Natural killer cell treated with Interleukin-12 subunit alpha and Interleukin-12 subunit beta and Interleukin-15 and Interleukin-18, amount 100 ng/mL, for 72 hours (primary cell): ENCODE measurements around the gene CA6. TPM values are rescaled to one million over a fixed set of nuclear protein-coding genes. Genes with fewer than 3 reads are reported as not detected.

Experiments
- ATAC-seq, 2 donors: fragments of 150-1000 bp; cut with Tn5 transposase in 1 of 2; sonication (Bioruptor Pico), chemical (Tn5 transposase) in 1 of 2; 2 replicates each; pipeline ENCODE4 v1.10.0; 2021
- DNase-seq: peaks from one replicate; pipeline ENCODE4 v3.0.0; 2022; ENCODE audit warnings: low spot score
- H3K27ac Mint-ChIP-seq, 2 donors: 1 replicate in 1 of 2; 2 replicates in 1 of 2; pipeline ENCODE4 v1.8.0; 2022; ENCODE audit warnings: mixed read lengths in 2 of 2, mild to moderate bottlenecking in 1 of 2, moderate library complexity in 1 of 2
- H3K27me3 Mint-ChIP-seq, 2 donors: 1 replicate in 1 of 2; 2 replicates in 1 of 2; pipeline ENCODE4 v1.8.0; 2022; ENCODE audit warnings: mixed read lengths in 2 of 2
- H3K36me3 Mint-ChIP-seq: one replicate; pipeline ENCODE4 v1.8.0; 2022; ENCODE audit warnings: mixed read lengths
- H3K4me1 Mint-ChIP-seq, 2 donors: 1 replicate in 1 of 2; 2 replicates in 1 of 2; pipeline ENCODE4 v1.8.0; 2022; ENCODE audit warnings: low read depth in 2 of 2, mixed read lengths in 2 of 2, mild to moderate bottlenecking in 1 of 2
- H3K4me3 Mint-ChIP-seq: one replicate; pipeline ENCODE4 v1.8.0; 2022; ENCODE audit warnings: mixed read lengths
- H3K9me3 Mint-ChIP-seq: 2 replicates; pipeline ENCODE4 v1.8.0; 2022; ENCODE audit warnings: mixed read lengths
- total RNA-seq, 2 donors: library from RNA; stranded (reverse); gene quantifications; one replicate each; pipeline ENCODE4 v1.2.3, GENCODE V29; 2022

CA6 gene
- total RNA-seq, 2 donors from 2014 or later: not detected

DNA sequence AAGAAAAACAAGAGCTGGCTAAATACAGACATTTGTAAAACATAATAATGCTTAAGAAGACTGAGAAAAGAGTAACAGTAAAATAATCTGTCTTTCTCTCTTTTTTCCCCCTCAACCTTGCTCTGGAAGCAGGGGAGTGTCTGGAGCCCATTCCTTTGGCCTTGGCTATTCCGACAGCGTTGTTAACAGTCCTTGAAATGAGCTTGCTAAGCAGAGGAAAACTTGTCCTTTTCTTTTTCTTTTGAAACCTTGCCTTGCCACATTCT is 6.7 kb upstream of the CA6 start:
- no peaks in the 10 kb centered on the region for H3K36me3 Mint-ChIP-seq
- H3K9me3 Mint-ChIP-seq: no peaks in the 10 kb centered on the region
- H3K4me1 Mint-ChIP-seq: peaks cover 27 to 29% of the 10 kb centered on the region in 2 donors
- peaks cover 6 to 8% of the 10 kb centered on the region in 2 donors for H3K27me3 Mint-ChIP-seq
- peak overlapping the region; percentile 44 to 79 for H3K27ac Mint-ChIP-seq
- ATAC-seq (no peak), DNase-seq (no peak)
- peak overlapping the region; percentile 37 for H3K4me3 Mint-ChIP-seq

DNA sequence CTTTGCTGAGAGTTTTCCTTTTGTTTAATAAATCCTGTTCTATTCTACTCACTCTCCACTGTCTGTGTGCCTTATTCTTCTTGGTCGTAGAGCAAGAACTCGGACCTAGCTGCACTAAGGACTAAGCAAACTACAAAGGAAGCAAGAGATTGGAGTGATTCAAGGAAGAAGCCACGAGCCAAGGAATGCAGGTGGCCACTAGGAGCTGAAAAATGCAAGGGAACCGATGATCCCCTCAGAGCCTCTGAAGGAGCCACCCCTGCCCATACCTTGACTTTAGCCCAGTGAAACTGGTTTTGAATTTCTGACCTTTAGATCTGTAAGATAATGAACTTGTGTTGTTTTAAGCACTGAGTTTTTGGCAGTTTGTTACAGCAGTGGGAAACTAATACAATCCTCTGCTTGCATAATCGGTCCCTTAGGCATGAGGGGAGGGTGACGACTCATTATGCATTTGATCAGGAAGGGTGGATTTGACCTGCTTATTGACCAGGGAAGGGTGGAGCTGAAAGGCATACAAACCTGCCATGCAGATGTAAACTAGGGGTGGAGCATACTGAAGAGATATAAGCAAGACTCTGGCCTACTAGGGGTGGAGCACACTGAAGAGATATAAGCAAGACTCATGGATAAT is 6.2 kb upstream of the CA6 start:
- Mint-ChIP-seq H3K27me3 (peaks cover 6 to 8% of the 10 kb centered on the region in 2 donors), H3K27ac (peak overlapping the region; percentile 44 to 79), H3K4me1 (peaks cover 27 to 29% of the 10 kb centered on the region in 2 donors), H3K36me3 (no peaks in the 10 kb centered on the region), H3K9me3 (no peaks in the 10 kb centered on the region), H3K4me3 (peak overlapping the region; percentile 12)
- ATAC-seq (peak; percentile 62 to 76), DNase-seq (no peak)

- H3K27me3 Mint-ChIP-seq: peaks cover 6 to 8% of the 10 kb centered on the region in 2 donors
- ATAC-seq (no peak), DNase-seq (no peak)
- no peak overlapping the region for H3K4me3 Mint-ChIP-seq
- H3K9me3 Mint-ChIP-seq: no peaks in the 10 kb centered on the region
- H3K4me1 Mint-ChIP-seq: peaks cover 27 to 37% of the 10 kb centered on the region in 2 donors
- H3K36me3 Mint-ChIP-seq: no peaks in the 10 kb centered on the region
- peak overlapping the region in 1 of 2 donors; percentile 45 for H3K27ac Mint-ChIP-seq
Observed at GRCh38 chr1:8941906-8942305, 3.8 kb upstream of the CA6 start.

DNA sequence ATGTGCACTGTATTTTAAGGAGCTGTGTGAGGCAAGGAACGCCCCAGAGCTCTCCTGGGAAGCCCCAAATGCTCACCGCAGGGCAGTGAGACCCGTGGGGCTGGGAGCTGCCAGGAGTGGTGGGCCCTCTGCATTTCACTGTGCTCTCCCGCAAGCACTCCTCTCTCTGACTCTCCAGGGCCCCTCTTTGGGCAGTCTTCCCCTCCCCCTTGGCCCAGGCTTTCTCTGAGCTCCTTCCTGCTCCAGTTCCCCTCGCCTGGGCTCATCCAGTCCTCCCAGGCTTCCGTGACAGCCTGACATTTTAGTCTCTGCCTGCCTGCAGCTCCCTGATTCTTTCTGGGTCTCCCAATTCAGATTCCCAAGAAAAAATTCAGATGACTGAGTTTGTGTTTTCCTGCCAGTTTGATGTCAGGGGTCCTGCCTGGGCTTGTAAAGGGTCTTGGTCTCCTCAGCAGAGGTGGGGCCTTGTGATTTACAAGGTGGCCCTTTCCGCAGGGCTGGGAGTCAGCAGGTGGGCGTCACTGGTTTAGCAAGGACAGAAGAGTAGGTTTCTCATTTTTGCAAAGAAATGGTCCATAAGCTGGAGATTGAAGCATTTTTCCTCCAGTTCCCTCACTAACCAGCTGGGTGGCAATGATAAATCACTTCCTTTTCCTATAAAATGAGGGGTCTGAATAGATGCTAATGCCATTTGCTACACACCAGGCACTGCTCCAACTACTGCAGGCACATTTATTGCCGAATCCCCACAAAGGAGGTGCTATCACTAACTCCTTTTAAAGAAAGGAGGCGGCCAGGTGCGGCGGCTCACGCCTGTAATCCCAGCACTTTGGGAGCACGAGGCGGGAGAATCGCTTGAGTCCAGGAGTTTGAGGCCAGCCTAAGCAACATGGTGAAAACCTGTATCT is 1.9 kb upstream of the CA6 start:
- no peak overlapping the region for H3K4me3 Mint-ChIP-seq
- H3K36me3 Mint-ChIP-seq: no peaks in the 10 kb centered on the region
- H3K27ac Mint-ChIP-seq: peak overlapping the region in 1 of 2 donors; percentile 45
- ATAC-seq: no peak
- H3K27me3 Mint-ChIP-seq: peaks cover 5 to 6% of the 10 kb centered on the region in 2 donors
- no peak for DNase-seq
- peaks cover 16 to 37% of the 10 kb centered on the region in 2 donors for H3K4me1 Mint-ChIP-seq
- H3K9me3 Mint-ChIP-seq: no peaks in the 10 kb centered on the region

GRCh38 chr1:8947127-8947691 is 1.5 kb downstream of the CA6 start:
- Mint-ChIP-seq H3K36me3 (no peaks in the 10 kb centered on the region), H3K9me3 (no peaks in the 10 kb centered on the region), H3K27me3 (no peaks in the 10 kb centered on the region), H3K27ac (peak overlapping the region; percentile 80 to 89), H3K4me1 (peaks cover 0 to 29% of the 10 kb centered on the region in 2 donors), H3K4me3 (peak overlapping the region; percentile 30)
- no peak for DNase-seq
- ATAC-seq: no peak

GRCh38 chr1:8950309-8950708 is 4.6 kb downstream of the CA6 start:
- ATAC-seq: peak; percentile 41 to 43

DNA sequence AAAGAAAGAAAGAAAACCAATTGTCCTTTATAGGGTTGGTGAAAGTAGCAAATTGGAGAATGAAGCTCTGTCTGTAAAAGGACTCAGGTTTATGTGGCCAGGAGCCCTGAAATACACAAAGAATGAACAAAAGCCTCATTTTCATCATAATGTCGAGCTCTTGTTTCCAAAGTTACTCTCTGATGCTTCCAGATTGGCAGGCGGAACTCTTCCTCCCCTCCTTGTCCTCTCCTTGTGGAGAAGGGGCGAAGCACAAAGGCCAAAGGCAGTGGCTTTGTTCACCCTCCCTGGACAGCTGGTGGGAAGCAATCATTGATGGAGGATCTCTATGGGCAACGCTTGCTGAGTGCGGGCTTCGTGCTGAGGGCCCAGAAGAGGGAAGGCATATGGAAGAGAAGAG is 5.6 kb downstream of the CA6 start:
- H3K9me3 Mint-ChIP-seq: no peaks in the 10 kb centered on the region
- ATAC-seq (no peak), DNase-seq (no peak)
- H3K27me3 Mint-ChIP-seq: no peaks in the 10 kb centered on the region
- H3K4me1 Mint-ChIP-seq: peaks cover 0 to 20% of the 10 kb centered on the region in 2 donors
- no peak overlapping the region for H3K4me3 Mint-ChIP-seq
- H3K36me3 Mint-ChIP-seq: no peaks in the 10 kb centered on the region
- H3K27ac Mint-ChIP-seq: no peak overlapping the region

More at GRCh38 chr1:8950309-8950708, 4.6 kb downstream of the CA6 start:
- no peaks in the 10 kb centered on the region for H3K9me3 Mint-ChIP-seq
- H3K27ac Mint-ChIP-seq: peak overlapping the region in 1 of 2 donors; percentile 73
- H3K4me3 Mint-ChIP-seq: no peak overlapping the region
- H3K36me3 Mint-ChIP-seq: no peaks in the 10 kb centered on the region
- H3K4me1 Mint-ChIP-seq: peaks cover 0 to 24% of the 10 kb centered on the region in 2 donors
- H3K27me3 Mint-ChIP-seq: no peaks in the 10 kb centered on the region
- DNase-seq: no peak

DNA sequence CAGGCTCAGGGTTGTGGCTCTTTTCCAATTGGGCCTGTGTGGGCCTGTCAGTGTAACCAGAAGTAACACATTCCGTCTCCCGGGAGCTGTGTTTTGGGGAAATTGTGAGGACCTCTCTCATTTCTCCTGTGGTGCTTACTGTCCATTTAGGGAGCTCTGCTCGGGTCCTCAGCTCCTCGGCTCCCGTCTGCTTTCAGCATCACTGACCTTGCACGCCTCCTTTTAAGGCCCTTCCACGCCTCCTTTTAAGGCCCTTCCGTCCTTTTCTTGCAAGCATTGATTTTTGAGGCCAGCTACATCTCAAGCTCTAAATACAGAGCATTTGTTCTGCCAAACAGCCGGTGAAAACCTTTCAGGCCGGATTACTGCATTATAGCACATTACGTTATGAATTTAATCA is 9.7 kb downstream of the CA6 start:
- no peaks in the 10 kb centered on the region for H3K36me3 Mint-ChIP-seq
- ATAC-seq (no peak), DNase-seq (no peak)
- H3K27me3 Mint-ChIP-seq: peaks cover 2 to 11% of the 10 kb centered on the region in 2 donors
- no peak overlapping the region for H3K4me3 Mint-ChIP-seq
- no peak overlapping the region for H3K27ac Mint-ChIP-seq
- peaks cover 0 to 4% of the 10 kb centered on the region in 2 donors for H3K4me1 Mint-ChIP-seq
- no peaks in the 10 kb centered on the region for H3K9me3 Mint-ChIP-seq

- DNase-seq: no peak
- H3K36me3 Mint-ChIP-seq: no peaks in the 10 kb centered on the region
- H3K4me1 Mint-ChIP-seq: no peaks in the 10 kb centered on the region
- H3K4me3 Mint-ChIP-seq: no peak overlapping the region
- ATAC-seq: peak; percentile 15 to 33
- no peak overlapping the region for H3K27ac Mint-ChIP-seq
- peaks cover 4 to 14% of the 10 kb centered on the region in 2 donors for H3K27me3 Mint-ChIP-seq
- no peaks in the 10 kb centered on the region for H3K9me3 Mint-ChIP-seq
Observed at GRCh38 chr1:8956461-8957349, 11.0 kb downstream of the CA6 start.

- Mint-ChIP-seq H3K4me3 (no peak overlapping the region), H3K36me3 (no peaks in the 10 kb centered on the region)
Observed at GRCh38 chr1:8962812-8963530, 17.3 kb downstream of the CA6 start.

DNA sequence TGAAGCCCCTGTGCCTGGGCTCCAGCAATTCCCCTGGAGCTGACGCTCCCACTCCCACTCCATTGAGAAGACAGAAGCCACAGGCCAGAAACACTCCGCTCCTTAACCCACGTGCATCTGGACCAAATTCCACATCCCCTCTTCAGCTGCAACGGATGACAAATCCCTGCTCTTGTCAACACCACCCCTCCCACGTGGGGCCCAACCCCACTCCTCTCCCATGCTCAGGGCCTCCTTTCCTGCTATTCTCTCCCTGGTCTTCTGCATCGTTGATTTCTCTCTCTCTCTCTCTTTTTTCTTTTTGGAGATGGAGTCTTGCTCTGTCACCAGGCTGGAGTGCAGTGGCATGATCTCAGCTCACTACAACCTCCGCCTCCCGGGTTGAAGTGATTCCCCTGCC is 18.3 kb downstream of the CA6 start:
- H3K27me3 Mint-ChIP-seq: peaks cover 9 to 16% of the 10 kb centered on the region in 2 donors
- no peak overlapping the region for H3K4me3 Mint-ChIP-seq
- ATAC-seq (no peak), DNase-seq (no peak)
- peak overlapping the region in 1 of 2 donors; percentile 34 for H3K27ac Mint-ChIP-seq
- H3K36me3 Mint-ChIP-seq: no peaks in the 10 kb centered on the region
- H3K9me3 Mint-ChIP-seq: no peaks in the 10 kb centered on the region
- peaks cover 0 to 7% of the 10 kb centered on the region in 2 donors for H3K4me1 Mint-ChIP-seq

More at GRCh38 chr1:8962812-8963530, 17.3 kb downstream of the CA6 start:
- no peak for DNase-seq
- H3K27ac Mint-ChIP-seq: peak overlapping the region in 1 of 2 donors; percentile 44
- H3K4me1 Mint-ChIP-seq: peaks cover 0 to 7% of the 10 kb centered on the region in 2 donors
- peaks cover 14 to 16% of the 10 kb centered on the region in 2 donors for H3K27me3 Mint-ChIP-seq
- H3K9me3 Mint-ChIP-seq: no peaks in the 10 kb centered on the region
- ATAC-seq: peak; percentile 65 to 68

GRCh38 chr1:8965121-8965820 is 19.6 kb downstream of the CA6 start:
- no peak overlapping the region for H3K4me3 Mint-ChIP-seq
- peaks cover 0 to 7% of the 10 kb centered on the region in 2 donors for H3K4me1 Mint-ChIP-seq

More at GRCh38 chr1:8965121-8965820, 19.6 kb downstream of the CA6 start:
- H3K27ac Mint-ChIP-seq: peak overlapping the region in 1 of 2 donors; percentile 34
- DNase-seq (no peak), ATAC-seq (no peak)
- no peaks in the 10 kb centered on the region for H3K36me3 Mint-ChIP-seq
- no peaks in the 10 kb centered on the region for H3K9me3 Mint-ChIP-seq
- peaks cover 5 to 16% of the 10 kb centered on the region in 2 donors for H3K27me3 Mint-ChIP-seq
